Astrocyte (in vitro differentiated cells and primary cell): ENCODE measurements around the gene HSPG2.

Experiments
- EZH2 ChIP-seq: IDR thresholded peaks from 2 replicates; pipeline ENCODE4 v1.6.1; 2012; ENCODE audit warnings: mild to moderate bottlenecking, low read length, inconsistent platforms; ENCODE audit not compliant: insufficient read depth
- TF ChIP-seq, protein P1 (sequence below): IDR thresholded peaks from 2 replicates; pipeline ENCODE4 v1.5.1; 2011; ENCODE audit warnings: low read depth, mild to moderate bottlenecking, inconsistent platforms, low read length, moderate library complexity; ENCODE audit not compliant: insufficient read depth

DNA sequence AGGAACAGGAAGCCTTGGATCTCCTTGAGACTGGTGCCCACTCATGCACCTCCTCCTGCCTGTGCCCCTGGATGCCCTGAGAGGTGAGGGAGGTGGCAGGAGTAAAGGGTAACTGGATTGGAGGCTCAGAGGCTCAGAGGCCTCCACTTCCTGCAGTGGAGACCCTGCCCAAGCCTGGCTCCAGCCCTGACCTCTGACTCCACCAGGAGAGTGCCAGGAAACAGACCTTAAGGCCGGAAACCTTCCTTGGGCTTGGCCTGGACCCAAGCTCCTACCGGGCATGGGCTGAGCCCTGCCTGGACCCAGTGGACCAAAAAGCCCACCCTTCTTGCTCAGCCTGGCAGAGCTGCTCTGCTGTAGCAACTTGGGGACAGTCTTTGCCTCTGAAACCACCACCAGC, 24.7 kb upstream of the HSPG2 start:
- TF ChIP-seq, protein P1, sequence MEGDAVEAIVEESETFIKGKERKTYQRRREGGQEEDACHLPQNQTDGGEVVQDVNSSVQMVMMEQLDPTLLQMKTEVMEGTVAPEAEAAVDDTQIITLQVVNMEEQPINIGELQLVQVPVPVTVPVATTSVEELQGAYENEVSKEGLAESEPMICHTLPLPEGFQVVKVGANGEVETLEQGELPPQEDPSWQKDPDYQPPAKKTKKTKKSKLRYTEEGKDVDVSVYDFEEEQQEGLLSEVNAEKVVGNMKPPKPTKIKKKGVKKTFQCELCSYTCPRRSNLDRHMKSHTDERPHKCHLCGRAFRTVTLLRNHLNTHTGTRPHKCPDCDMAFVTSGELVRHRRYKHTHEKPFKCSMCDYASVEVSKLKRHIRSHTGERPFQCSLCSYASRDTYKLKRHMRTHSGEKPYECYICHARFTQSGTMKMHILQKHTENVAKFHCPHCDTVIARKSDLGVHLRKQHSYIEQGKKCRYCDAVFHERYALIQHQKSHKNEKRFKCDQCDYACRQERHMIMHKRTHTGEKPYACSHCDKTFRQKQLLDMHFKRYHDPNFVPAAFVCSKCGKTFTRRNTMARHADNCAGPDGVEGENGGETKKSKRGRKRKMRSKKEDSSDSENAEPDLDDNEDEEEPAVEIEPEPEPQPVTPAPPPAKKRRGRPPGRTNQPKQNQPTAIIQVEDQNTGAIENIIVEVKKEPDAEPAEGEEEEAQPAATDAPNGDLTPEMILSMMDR = no peak
- no peak for TF ChIP-seq EZH2
